IMR-90 (cell line): ENCODE results near the gene SLC17A8. TPM values are rescaled to one million over a fixed set of nuclear protein-coding genes. Genes with fewer than 3 reads are reported as not detected.

ENCODE experiments used
- ATAC-seq: fragments of 200-7000 bp; cut with Tn5 transposase; 2 replicates; pipeline ENCODE4 v1.9.1; 2020; ENCODE audit warnings: low read depth, mild to moderate bottlenecking, moderate library complexity
- BruUV-seq: library from RNA; stranded (reverse); fragments of 400-500 nt; replicated peaks from 2 replicates; lab custom pipeline; 2021; lab: Mats Ljungman, UMichigan
- CTCF ChIA-PET: fragments of 300-600 bp; formaldehyde crosslinking; extraction: SDS; loops from one replicate; lab custom pipeline; 2021; ENCODE audit warnings: antibody characterized with exemption; lab: Yijun Ruan, JAX
- POLR2A ChIA-PET: fragments of 300-600 bp; sonication (Branson Sonifier 250); formaldehyde crosslinking; loops from one replicate; lab custom pipeline; 2022; ENCODE audit warnings: antibody characterized with exemption; ENCODE audit not compliant: unreplicated experiment; lab: Charles Lee
- DNase-seq: peaks from one replicate; pipeline ENCODE4 v3.0.0; 2013
- H2AFZ ChIP-seq: replicated peaks from 2 replicates; pipeline ENCODE3; 2013; ENCODE audit warnings: low read length, mild to moderate bottlenecking; ENCODE audit not compliant: poor library complexity
- H2AK5ac ChIP-seq: 2 replicates; pipeline ENCODE4 v1.6.1; 2013; ENCODE audit warnings: low read depth, low read length, inconsistent platforms
- H2AK9ac ChIP-seq: replicated peaks from 2 replicates; pipeline ENCODE3; 2013; ENCODE audit warnings: mild to moderate bottlenecking, low read depth, low read length, moderate library complexity; ENCODE audit not compliant: poor library complexity
- H2BK120ac ChIP-seq: 2 replicates; pipeline ENCODE4 v1.6.1; 2013; ENCODE audit warnings: low read depth, low read length, inconsistent platforms
- H2BK15ac ChIP-seq: 3 replicates; pipeline ENCODE4 v1.6.1; 2013; ENCODE audit warnings: low read depth, low read length, inconsistent platforms
- H2BK20ac ChIP-seq: 2 replicates; pipeline ENCODE4 v1.6.1; 2013; ENCODE audit warnings: low read depth, mild to moderate bottlenecking, inconsistent platforms, low read length, moderate library complexity
- H2BK5ac ChIP-seq: 2 replicates; pipeline ENCODE4 v1.6.1; 2013; ENCODE audit warnings: mild to moderate bottlenecking, low read depth, low read length, inconsistent platforms; ENCODE audit not compliant: poor library complexity, severe bottlenecking
- H3K14ac ChIP-seq: replicated peaks from 2 replicates; pipeline ENCODE4 v1.6.1; 2013; ENCODE audit warnings: low read depth, low read length, inconsistent platforms
- H3K18ac ChIP-seq: 2 replicates; pipeline ENCODE4 v1.6.1; 2013; ENCODE audit warnings: low read depth, low read length, control low read depth
- H3K23ac ChIP-seq: 2 replicates; pipeline ENCODE4 v1.6.1; 2013; ENCODE audit warnings: low read depth, low read length, inconsistent platforms
- H3K27ac ChIP-seq: 2 replicates; pipeline ENCODE4 v1.5.1; 2013; ENCODE audit warnings: mild to moderate bottlenecking, control low read depth, low read length; ENCODE audit not compliant: insufficient read depth
- H3K27me3 ChIP-seq: 2 replicates; pipeline ENCODE4 v1.6.1; 2013; ENCODE audit warnings: low read length; ENCODE audit not compliant: control insufficient read depth, insufficient read depth
- H3K36me3 ChIP-seq: 2 replicates; pipeline ENCODE4 v1.6.1; 2013; ENCODE audit warnings: low read length, mixed read lengths; ENCODE audit not compliant: control insufficient read depth, insufficient read depth
- H3K4ac ChIP-seq: 2 replicates; pipeline ENCODE4 v1.6.1; 2013; ENCODE audit warnings: low read depth, low read length, inconsistent platforms
- H3K4me1 ChIP-seq: 2 replicates; pipeline ENCODE4 v1.6.1; 2013; ENCODE audit warnings: low read length, mixed read lengths; ENCODE audit not compliant: control insufficient read depth, insufficient read depth
- H3K4me2 ChIP-seq: 2 replicates; pipeline ENCODE4 v1.6.1; 2013; ENCODE audit warnings: low read depth, mild to moderate bottlenecking, control low read depth, low read length, moderate library complexity
- H3K4me3 ChIP-seq: 2 replicates; pipeline ENCODE4 v1.5.1; 2013; ENCODE audit warnings: low read depth, mild to moderate bottlenecking, control low read depth, low read length, moderate library complexity; ENCODE audit not compliant: insufficient read depth
- H3K56ac ChIP-seq: 2 replicates; pipeline ENCODE4 v1.6.1; 2013; ENCODE audit warnings: low read length, inconsistent platforms; ENCODE audit not compliant: insufficient read depth; ENCODE audit errors: extremely low read depth
- H3K79me1 ChIP-seq, 2 experiments: 2 replicates each; pipeline ENCODE4 v1.6.1; 2013; ENCODE audit warnings: low read length in 2 of 2, inconsistent platforms in 1 of 2, low read depth in 1 of 2
- H3K9ac ChIP-seq: 2 replicates; pipeline ENCODE4 v1.6.1; 2013; ENCODE audit warnings: low read depth, low read length, control low read depth
- H3K9me1 ChIP-seq: 2 replicates; pipeline ENCODE4 v1.6.1; 2013; ENCODE audit warnings: low read length, inconsistent platforms; ENCODE audit not compliant: insufficient read depth
- H3K9me3 ChIP-seq: 2 replicates; pipeline ENCODE4 v1.6.1; 2013; ENCODE audit warnings: low read length; ENCODE audit not compliant: control insufficient read depth, insufficient read depth
- H4K20me1 ChIP-seq: 2 replicates; pipeline ENCODE4 v1.6.1; 2013; ENCODE audit warnings: low read length, inconsistent platforms; ENCODE audit not compliant: insufficient read depth
- H4K5ac ChIP-seq: 2 replicates; pipeline ENCODE4 v1.6.1; 2013; ENCODE audit warnings: mild to moderate bottlenecking, low read depth, low read length, control low read depth
- H4K8ac ChIP-seq, 2 experiments: 2 replicates each; pipeline ENCODE4 v1.6.1; 2013; ENCODE audit warnings: low read depth in 2 of 2, low read length in 2 of 2, control low read depth in 1 of 2, inconsistent platforms in 1 of 2
- H4K91ac ChIP-seq: 2 replicates; pipeline ENCODE4 v1.6.1; 2013; ENCODE audit warnings: low read depth, low read length, inconsistent platforms; ENCODE audit not compliant: insufficient read depth
- BHLHE40 ChIP-seq: fragments of 150-350 bp; IDR thresholded peaks from 2 replicates; pipeline ENCODE4 v1.6.1; 2016; ENCODE audit warnings: mild to moderate bottlenecking, low read depth, low read length
- CEBPB ChIP-seq: IDR thresholded peaks from 2 replicates; pipeline ENCODE4 v1.6.1; 2012; ENCODE audit warnings: low read depth, low read length, improper control_type of control experiment
- FOS ChIP-seq: fragments of 150-350 bp; IDR thresholded peaks from 2 replicates; pipeline ENCODE4 v1.6.1; 2016; ENCODE audit warnings: low read depth, low read length
- MAZ ChIP-seq: IDR thresholded peaks from 2 replicates; pipeline ENCODE4 v1.6.1; 2012; ENCODE audit warnings: low read depth, mild to moderate bottlenecking, low read length, improper control_type of control experiment, moderate library complexity, borderline replicate concordance
- MXI1 ChIP-seq: IDR thresholded peaks from 2 replicates; pipeline ENCODE4 v1.6.1; 2012; ENCODE audit warnings: low read depth, mild to moderate bottlenecking, low read length, moderate library complexity, borderline replicate concordance
- NFE2L2 ChIP-seq: fragments of 150-350 bp; IDR thresholded peaks from 2 replicates; pipeline ENCODE4 v1.6.1; 2016; ENCODE audit warnings: low read depth, mild to moderate bottlenecking, low read length
- RAD21 ChIP-seq: IDR thresholded peaks from 2 replicates; pipeline ENCODE4 v1.6.1; 2012; ENCODE audit warnings: low read length, improper control_type of control experiment
- RCOR1 ChIP-seq: IDR thresholded peaks from 2 replicates; pipeline ENCODE4 v1.6.1; 2012; ENCODE audit warnings: mild to moderate bottlenecking, low read length, improper control_type of control experiment; ENCODE audit not compliant: insufficient replicate concordance
- RFX5 ChIP-seq: IDR thresholded peaks from 2 replicates; pipeline ENCODE4 v1.8.0; 2012; ENCODE audit warnings: low read depth, mild to moderate bottlenecking, low read length, moderate library complexity
- WGBS, 2 experiments: methylation state at CpG; one replicate each; pipeline versions ENCODE4 v1.1.5 to v1.1.7; 2013; ENCODE audit warnings: missing lambda C conversion rate in 2 of 2; ENCODE audit not compliant: insufficient read length in 1 of 2; ENCODE audit errors: extremely low coverage in 2 of 2; 5-methylcytosine and 5-hydroxymethylcytosine counted together
- dilution Hi-C: fragments of 300-500 bp; cut with HindIII; formaldehyde crosslinking; loops from one replicate; pipeline ENCODE4 v1.14.3; 2018; ENCODE audit warnings: low sequenced_read_pairs; ENCODE audit not compliant: unreplicated experiment
- in situ Hi-C: fragments of 300-500 bp; cut with MboI; formaldehyde crosslinking; loops from 3 replicates; pipeline ENCODE4 v1.14.3; 2019; ENCODE audit warnings: low sequenced_read_pairs, inconsistent platforms, mixed read lengths
- intact Hi-C: fragments of 100-400 bp; cut with micrococcal nuclease; formaldehyde crosslinking; loops from 2 replicates; pipeline ENCODE4 v1.10.0; 2022
- polyA plus RNA-seq, 3 experiments: library from polyadenylated mRNA; depleted of rRNA; stranded (reverse); fragments of >200 nt; gene quantifications; 2 replicates each; pipeline ENCODE4 v1.2.3, GENCODE V29; 2012; ENCODE audit warnings: low replicate concordance in 1 of 3
- total RNA-seq: library from RNA; depleted of rRNA; stranded (reverse); fragments of >200 nt; gene quantifications from 2 replicates; pipeline ENCODE4 v1.2.3, GENCODE V29; 2012
- TF ChIP-seq, protein P1 (sequence below): fragments of 150-350 bp; IDR thresholded peaks from 2 replicates; pipeline ENCODE4 v1.6.1; 2016; ENCODE audit warnings: low read depth, mild to moderate bottlenecking, low read length, moderate library complexity, borderline replicate concordance

SLC17A8 gene
- total and polyA plus RNA-seq, 2 of the 4 experiments (the other 2 are of a cell fraction) = not detected

- ChIA-PET CTCF (interaction anchor here (0.6 kb wide), 1 partner anchor 130 kb away, joined by 5 read pairs; no protein-coding TSS in a partner anchor), POLR2A (no interaction called here)
- in situ Hi-C loops = no loop called here
- Histone ChIP-seq H4K91ac (no peak overlapping the region), H3K23ac (no peak overlapping the region), H4K20me1 (no peaks in the 10 kb centered on the region), H2BK20ac (no peak overlapping the region), H2BK15ac (no peak overlapping the region), H3K9me3 (no peaks in the 10 kb centered on the region), H3K18ac (no peak overlapping the region), H3K27ac (no peak overlapping the region), H3K27me3 (no peaks in the 10 kb centered on the region), H3K4me3 (no peak overlapping the region), H3K4ac (no peak overlapping the region), H3K4me1 (peaks cover 4% of the 10 kb centered on the region), H3K9me1 (0 out of 2 replicates have a peak, but pooled peaks cover 3% of the 10 kb centered on the region), H3K56ac (no peak overlapping the region), H4K5ac (no peak overlapping the region; the same call in 1 of the 2 replicates), H3K36me3 (peaks cover 21% of the 10 kb centered on the region), H2BK120ac (no peak overlapping the region), H3K4me2 (no peak overlapping the region), H3K9ac (no peak overlapping the region), H2AFZ (no peak overlapping the region), H2AK5ac (no peak overlapping the region), H2BK5ac (no peak overlapping the region), H2AK9ac (no peak overlapping the region), H4K8ac (no peak overlapping the region), H3K79me1 (no peaks in the 10 kb centered on the region; a peak in 1 of 4 replicates), H3K14ac (no peak overlapping the region)
- intact Hi-C loops = no loop called here
- TF ChIP-seq NFE2L2 (no peak), RAD21 (no peak), MXI1 (no peak), FOS (no peak), MAZ (no peak), RCOR1 (no peak), BHLHE40 (no peak), CEBPB (no peak), RFX5 (no peak)
- TF ChIP-seq, protein P1, sequence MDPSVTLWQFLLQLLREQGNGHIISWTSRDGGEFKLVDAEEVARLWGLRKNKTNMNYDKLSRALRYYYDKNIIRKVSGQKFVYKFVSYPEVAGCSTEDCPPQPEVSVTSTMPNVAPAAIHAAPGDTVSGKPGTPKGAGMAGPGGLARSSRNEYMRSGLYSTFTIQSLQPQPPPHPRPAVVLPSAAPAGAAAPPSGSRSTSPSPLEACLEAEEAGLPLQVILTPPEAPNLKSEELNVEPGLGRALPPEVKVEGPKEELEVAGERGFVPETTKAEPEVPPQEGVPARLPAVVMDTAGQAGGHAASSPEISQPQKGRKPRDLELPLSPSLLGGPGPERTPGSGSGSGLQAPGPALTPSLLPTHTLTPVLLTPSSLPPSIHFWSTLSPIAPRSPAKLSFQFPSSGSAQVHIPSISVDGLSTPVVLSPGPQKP = no peak
- ATAC-seq (no peak), DNase-seq (no peak)
- WGBS, 2 experiments = no CpG with 5 or more reads among the region's 1 CpG
- BruUV-seq = TSS peak; percentile 27
- dilution Hi-C loops = no loop called here
Observed at GRCh38 chr12:100331871-100332270, 25.0 kb upstream of the SLC17A8 start.
